GM21447 (cell line): ENCODE measurements around the gene NRAS.

Source experiments
- ATAC-seq: cut with Tn5 transposase; IDR thresholded peaks from one replicate; pipeline ENCODE4 v1.9.1; 2021; ENCODE audit not compliant: unreplicated experiment

NRAS gene

DNA sequence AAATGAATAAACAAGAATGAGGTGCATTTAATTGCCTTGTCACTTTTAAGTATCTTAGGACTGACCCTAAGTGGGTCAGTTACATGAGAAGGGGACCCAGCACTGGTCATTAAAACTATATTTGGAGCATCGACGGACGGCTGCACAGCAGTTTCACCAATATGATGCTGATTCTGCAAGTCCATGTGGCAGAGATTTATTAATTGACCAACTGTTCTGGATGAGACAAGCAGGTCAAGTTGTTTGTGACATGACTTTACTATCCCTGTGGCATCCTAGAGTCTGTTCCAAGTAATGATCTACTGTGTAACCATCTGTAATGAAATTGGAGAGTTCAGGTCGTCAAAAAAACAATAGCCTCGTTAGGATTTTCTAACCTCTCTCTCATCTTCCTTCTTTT lies 30.7 kb downstream of the NRAS start:
- ATAC-seq: no peak

DNA sequence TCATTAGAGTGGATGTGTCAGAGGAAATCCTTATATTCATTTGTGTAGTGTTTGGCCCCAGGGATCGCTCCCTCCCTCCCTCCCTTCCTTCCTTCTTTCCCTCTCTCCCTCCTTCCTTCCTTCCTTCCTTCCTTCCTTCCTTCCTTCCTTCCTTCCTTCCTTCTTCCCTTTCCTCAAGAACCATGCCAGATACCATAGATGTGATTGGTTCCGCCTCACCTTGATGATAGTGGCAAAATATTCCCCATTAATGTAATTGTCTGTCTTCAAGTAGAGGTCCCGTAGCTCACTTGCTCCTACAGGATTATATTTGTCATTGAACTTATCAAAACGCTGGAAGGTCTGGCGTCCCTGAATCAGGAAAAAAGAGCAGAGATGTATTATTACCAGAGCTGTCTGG lies 38.9 kb downstream of the NRAS start:
- ATAC-seq: no peak

DNA sequence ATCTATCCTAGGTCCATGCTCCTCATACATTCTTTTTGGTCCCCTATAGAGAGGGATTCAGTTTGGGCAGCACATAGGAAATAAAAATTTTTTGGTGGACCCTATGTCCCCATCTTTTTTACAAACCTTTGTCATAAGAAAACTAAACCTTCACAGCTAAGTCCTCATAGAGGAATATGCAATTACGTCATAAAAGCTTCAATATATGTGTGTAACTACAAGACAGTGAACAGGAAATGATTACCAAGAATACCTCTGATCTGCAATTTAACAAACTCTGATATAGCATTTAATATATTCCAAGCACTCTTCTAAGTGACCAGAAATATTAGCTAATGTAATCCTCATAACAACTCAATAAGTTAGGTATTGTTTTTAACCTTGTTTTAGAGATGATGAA lies 40.5 kb downstream of the NRAS start:
- ATAC-seq: no peak

DNA sequence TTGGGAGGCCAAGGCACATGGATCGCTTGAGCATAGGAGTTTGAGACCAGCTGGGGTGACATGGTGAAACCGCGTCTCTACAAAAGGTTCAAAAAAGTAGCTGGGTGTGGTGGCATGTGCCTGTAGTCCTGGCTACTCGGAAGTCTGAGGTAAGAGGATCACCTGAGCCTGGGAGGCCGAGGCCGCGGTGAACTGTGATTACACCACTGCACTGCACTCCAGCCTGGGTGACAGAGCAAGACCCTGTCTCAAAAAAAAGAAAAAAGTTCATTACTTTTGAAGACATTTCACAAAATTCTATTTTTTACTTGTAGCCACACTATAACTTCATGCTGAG lies 44.7 kb downstream of the NRAS start:
- no peak for ATAC-seq

DNA sequence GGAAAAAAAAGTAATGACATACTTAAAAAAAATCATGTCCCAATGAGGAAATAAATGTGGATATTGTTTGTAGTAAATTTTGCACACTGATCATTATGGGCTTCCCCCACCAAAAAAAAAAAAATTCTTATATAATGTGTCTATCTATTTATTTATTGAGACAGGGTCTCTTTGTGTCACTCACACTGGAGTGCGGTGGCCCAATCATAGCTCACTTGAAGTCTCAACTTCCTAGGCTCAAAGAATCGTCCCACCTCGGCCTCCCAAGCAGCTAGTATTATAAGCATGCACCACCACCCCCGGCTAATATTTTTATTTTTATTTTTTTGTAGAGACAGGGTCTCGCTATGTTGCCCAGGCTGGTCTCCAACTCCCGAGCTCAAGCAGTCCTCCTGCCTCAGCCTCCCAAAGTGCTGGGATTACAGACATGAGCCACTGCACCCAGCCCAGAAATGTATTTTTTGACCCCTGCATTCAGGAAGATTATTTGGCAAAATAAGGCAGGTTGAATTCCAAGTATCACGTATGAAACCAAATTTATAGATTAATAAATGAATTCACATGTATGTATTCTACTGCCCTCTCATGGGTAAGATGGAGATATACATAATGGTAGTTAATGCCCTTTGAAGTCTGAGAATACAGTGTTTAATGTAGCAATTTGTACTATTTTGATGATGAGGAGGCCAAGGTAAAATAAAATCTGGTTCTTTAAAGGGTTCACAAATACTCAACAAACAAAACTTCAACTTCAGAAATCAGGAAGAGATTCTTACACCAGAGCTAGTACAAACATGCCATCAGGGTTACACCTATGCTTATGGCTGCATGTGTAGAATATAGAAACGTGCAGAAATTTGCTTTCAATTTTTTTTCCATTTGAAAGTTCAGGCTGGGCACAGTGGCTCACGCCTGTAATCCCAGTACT lies 45.3 kb downstream of the NRAS start:
- no peak for ATAC-seq

DNA sequence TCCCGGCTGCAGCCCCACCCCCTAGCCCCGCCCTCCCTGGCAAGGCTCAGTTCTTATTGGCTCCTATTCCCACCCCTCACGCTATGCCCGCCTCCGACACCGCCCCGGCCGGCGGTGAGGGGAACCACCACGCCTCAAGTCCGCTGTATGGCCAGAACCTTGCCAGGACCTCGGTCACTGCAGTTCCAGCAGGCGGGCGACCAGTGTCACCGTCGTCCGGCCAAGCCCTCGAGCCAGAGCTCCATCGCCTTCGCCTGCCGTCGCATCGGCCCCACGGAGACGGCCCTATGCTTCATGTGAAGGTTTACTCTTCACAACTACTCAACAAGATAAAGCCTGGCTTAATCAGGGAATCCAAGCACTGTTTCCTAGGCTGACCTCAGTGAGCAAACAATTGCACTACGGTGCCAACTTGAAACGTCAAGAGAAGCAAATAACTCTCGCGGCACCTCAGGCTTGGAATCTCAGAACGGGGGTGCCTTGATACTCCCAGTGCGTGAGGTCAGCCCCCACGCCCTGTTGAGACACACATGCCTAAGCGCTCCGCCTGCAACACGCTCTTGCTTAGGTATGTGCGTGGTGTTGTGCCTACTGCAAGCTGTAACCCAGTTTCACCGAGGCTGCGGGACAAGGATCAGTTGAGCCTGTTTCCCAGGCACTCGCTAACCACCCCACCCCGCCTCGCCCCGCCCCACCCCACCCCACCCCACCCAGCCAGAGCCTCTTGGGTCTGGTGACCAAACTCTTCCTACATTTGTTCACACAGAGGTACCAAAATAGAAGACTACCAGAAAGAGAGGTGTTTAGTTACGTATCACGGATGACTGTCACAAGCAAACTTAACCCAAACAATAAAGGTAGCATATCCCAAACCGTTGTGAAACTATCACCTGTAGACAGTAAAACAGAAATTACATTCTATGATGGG lies 46.2 kb downstream of the NRAS start:
- peak; percentile 99 for ATAC-seq

DNA sequence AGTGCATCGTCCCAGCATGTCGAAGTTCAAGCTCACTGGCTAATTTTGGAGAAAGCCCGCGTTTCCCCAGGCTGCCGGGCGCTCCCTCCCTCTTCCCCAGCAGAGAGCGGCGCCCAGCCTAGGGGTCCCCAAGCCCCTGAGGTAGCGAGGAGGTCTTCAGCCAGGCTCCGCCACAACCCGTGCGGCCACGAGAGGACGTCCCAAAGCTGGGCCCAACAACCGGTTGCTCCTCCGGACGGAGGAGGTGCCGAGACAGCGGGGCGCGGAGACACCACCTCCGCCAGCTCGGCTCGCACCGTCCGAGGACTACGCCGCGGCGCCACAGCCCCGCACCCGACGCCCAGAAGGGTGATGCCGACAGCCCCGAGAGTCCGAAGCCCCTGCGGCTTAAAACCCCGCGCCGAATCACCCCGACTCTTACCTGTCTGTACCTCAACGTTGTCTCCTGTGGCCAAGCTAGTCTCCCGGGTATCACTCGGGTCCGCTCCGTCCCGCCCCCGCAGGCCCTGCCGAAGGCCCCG lies 46.9 kb downstream of the NRAS start, which contains the start of gene DENND2C:
TSS of gene DENND2C (minus strand) at position 488 of the 521 bp plus-strand sequence. CDS start 44,065 bp downstream, outside the sequence.
- peak; percentile 52 for ATAC-seq

DNA sequence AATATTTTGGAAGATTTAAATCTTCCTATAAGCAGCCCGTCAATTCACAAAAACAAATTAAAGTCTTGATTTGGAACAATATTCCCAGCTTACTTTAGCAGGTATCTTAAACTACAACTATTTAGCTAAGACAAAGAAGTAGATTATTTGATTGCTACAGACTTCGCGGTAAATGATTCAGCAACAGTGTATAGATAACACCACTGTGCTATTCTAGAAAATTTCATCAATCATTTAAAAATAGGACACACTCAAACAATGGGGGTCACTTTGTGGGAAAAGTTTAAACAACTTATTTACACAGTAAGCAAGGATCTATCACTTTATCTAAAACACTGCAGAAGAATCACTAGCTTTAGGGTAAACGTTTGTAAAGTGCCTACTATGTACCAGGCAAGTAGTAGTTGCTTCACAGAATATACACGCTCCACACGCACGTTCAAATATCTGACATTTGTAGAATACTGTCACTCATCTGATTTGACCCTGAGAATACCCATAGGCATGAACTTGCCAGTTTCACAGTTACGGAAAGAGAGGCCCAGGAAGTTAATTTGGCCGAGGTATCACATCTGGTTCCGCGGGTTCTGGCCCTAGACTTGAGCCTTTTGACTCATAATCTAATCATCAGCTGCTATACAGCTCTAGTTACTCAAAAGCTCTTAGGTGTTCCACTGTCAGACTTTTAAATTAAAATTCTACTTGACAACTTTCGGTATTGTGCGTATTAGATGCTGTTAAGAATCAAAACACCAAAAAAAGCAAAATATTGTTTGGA lies 47.6 kb downstream of the NRAS start:
- no peak for ATAC-seq

DNA sequence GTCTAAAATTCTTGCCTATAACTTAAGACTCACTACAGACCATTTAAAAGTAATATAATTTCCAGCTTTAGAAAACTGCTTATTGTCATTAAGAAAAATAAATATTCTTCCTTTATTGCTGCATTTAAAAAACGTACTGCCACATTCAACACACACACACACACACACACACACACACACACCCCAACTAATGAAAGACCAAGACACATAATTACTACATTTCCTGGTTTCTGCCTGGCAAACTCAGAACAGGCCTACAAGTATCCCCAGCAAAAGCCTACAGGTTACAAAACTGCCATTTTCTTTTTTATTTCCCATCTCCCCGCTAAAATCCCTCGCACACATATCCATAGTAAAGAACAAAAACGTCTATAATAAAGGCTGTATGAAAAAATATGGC lies 48.2 kb downstream of the NRAS start:
- no peak for ATAC-seq

DNA sequence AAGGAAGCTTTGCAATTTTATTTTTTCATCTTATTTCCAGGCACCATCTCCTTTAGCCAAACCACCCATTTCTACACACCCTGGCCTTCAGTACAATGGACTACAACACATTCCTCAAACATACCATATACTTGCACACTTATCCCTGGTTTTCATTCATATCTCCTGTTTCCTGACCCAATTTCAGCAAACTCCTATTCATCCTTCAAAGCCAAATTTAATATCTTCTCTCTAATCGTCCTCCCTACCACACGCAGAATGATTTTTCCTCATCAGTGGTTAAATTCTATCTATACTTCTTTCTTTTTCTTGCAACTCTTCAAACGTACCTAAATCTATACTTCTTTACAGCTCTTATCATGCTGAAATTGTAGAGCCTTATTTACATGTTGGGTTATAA lies 49.6 kb downstream of the NRAS start:
- no peak for ATAC-seq

DNA sequence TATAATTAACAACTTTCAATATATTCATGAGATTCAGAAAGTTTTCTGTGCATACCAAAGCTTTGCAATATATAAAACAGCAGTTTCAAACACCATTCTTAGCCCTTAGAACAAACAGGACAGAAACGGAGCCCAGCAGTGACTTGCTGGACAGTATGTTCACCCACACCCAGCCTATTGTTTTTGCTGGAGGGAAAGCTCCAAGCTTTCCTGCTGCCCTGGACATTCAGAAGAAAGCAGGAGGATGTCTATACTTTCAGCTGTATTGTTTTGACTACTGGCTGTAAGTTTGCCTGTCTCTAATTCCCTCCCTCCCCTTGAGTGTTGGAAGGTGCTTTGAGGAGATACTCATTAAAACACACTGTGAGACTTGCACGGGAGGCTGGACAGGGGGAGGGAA lies 56.3 kb downstream of the NRAS start:
- no peak for ATAC-seq
